ENCODE measurements around the gene ZNF281.
"Not testable (repeated sequence)": the region's sequence is repeated elsewhere in the genome, so short reads cannot be mapped to it uniquely, and the experiment has no call there.

GRCh38 chr1:200357925-200358324, 51.9 kb downstream of the ZNF281 start:
- not testable (repeated sequence) for TF ChIP-seq CTCF, POLR2A (IDR thresholded peaks at IDR 0.05)

Data from esophagus squamous epithelium (tissue), 4 donors.